ENCODE results near the gene PGGT1B. TPM values are rescaled to one million over a fixed set of nuclear protein-coding genes. Genes with fewer than 3 reads are reported as not detected.

The PGGT1B gene
- polyA plus RNA-seq, 1 of the 3 experiments (the other 2 are of a cell fraction) = 0.69 TPM

GRCh38 chr5:115179030-115179393, 83.7 kb downstream of the PGGT1B start:
- TF ChIP-seq RFX5 (IDR thresholded peaks at IDR 0.05; ENCODE audit: low read length) (no peak), TAF1 (IDR thresholded peaks at IDR 0.05; ENCODE audit: borderline replicate concordance, low read depth, low read length) (no peak), GABPA (IDR thresholded peaks at IDR 0.05; ENCODE audit: low read depth) (no peak)
- no peaks in the 10 kb centered on the region for H3F3A ChIP-seq (replicated peaks; ENCODE audit: insufficient read depth)
- no peak overlapping the region; the same call in 1 of the 2 replicates for H3K4me2 ChIP-seq
- CTCF ChIA-PET = interaction anchor here (0.7 to 3.1 kb wide), 8 partner anchors 10 to 168 kb away, joined by 3 to 11 read pairs (median 4); partner anchors contain the start of gene TRIM36
- no peak overlapping the region for H3K9ac ChIP-seq
- no peaks in the 10 kb centered on the region for H4K20me1 ChIP-seq (ENCODE audit: insufficient read depth)
- H2AFZ ChIP-seq (ENCODE audit: low read depth) = no peak overlapping the region
- H3K27me3 ChIP-seq (ENCODE audit: insufficient read depth) = peaks cover 38% of the 10 kb centered on the region
- no peaks in the 10 kb centered on the region; the same call in 1 of the 2 replicates for H3K9me2 ChIP-seq
- H3K4me3 ChIP-seq (ENCODE audit: low read depth in 2 of 2, low read length in 1 of 2) = no peak overlapping the region; a peak in 1 of 4 replicates
- H3K27ac ChIP-seq (ENCODE audit: low read depth in 2 of 2, low read length in 1 of 2) = no peak overlapping the region
- DNase-seq = no peak
- no peaks in the 10 kb centered on the region for H3K79me2 ChIP-seq (ENCODE audit: insufficient read depth)
- POLR2A ChIA-PET = interaction anchor here (1.1 to 1.7 kb wide), 3 partner anchors 9 to 83 kb away, joined by 4 to 5 read pairs (median 5); no protein-coding TSS in a partner anchor
- 95% methylated on average over 30 of the region's 30 CpGs for WGBS (ENCODE audit: low lambda C conversion rate)
- H3K4me1 ChIP-seq (ENCODE audit: control insufficient read depth in 1 of 2, insufficient read depth in 2 of 2, low read depth in 1 of 2, low read length in 1 of 2) = peaks cover 0 to 2% of the 10 kb centered on the region in 2 experiments; a peak in 1 of 4 replicates
- H3K36me3 ChIP-seq (replicated peaks in 1 of 2; ENCODE audit: control insufficient read depth in 1 of 2, insufficient read depth in 2 of 2, low read length in 1 of 2) = peaks cover 0 to 3% of the 10 kb centered on the region in 2 experiments
- no peaks in the 10 kb centered on the region for H3K9me3 ChIP-seq

- POLR2A ChIA-PET = interaction anchor here (1.0 to 2.4 kb wide), 2 partner anchors 8 to 10 kb away, joined by 5 to 7 read pairs; no protein-coding TSS in a partner anchor
Measured at GRCh38 chr5:115170929-115171510, 91.7 kb downstream of the PGGT1B start.

More at GRCh38 chr5:115170929-115171510, 91.7 kb downstream of the PGGT1B start:
- H3K4me1 ChIP-seq (ENCODE audit: control insufficient read depth in 1 of 2, insufficient read depth in 2 of 2, low read depth in 1 of 2, low read length in 1 of 2) = peaks cover 0 to 4% of the 10 kb centered on the region in 2 experiments; a peak in 2 of 4 replicates
- DNase-seq = no peak
- H4K20me1 ChIP-seq (ENCODE audit: insufficient read depth) = no peaks in the 10 kb centered on the region
- H3K4me2 ChIP-seq = peak overlapping the region; percentile 99
- peak overlapping the region in 1 of 2 experiments; percentile 77; a peak in 1 of 4 replicates for H3K27ac ChIP-seq (ENCODE audit: low read depth in 2 of 2, low read length in 1 of 2)
- TF ChIP-seq SMC3 (IDR thresholded peaks at IDR 0.05; ENCODE audit: low read depth, low read length) = no peak
- no peak for TF ChIP-seq MEF2A (IDR thresholded peaks at IDR 0.05; ENCODE audit: borderline replicate concordance, low read depth)
- no peak for TF ChIP-seq JUND (IDR thresholded peaks at IDR 0.05)
- TF ChIP-seq USF2 (IDR thresholded peaks at IDR 0.05; ENCODE audit: borderline replicate concordance, low read depth, low read length) = no peak
- TF ChIP-seq RCOR1 (IDR thresholded peaks at IDR 0.05; ENCODE audit: low read length) = 0 out of 2 replicates have a peak, but pooled peaks have one; percentile 9
- CTCF ChIA-PET = interaction anchor here (1.0 to 3.3 kb wide), 3 partner anchors 30 to 73 kb away, joined by 3 to 14 read pairs (median 3); no protein-coding TSS in a partner anchor
- no peaks in the 10 kb centered on the region for H3K9me3 ChIP-seq
- H2AFZ ChIP-seq (ENCODE audit: low read depth) = peak overlapping the region; percentile 82
- H3K27me3 ChIP-seq (ENCODE audit: insufficient read depth) = peaks cover 52% of the 10 kb centered on the region; the same call in 1 of the 2 replicates
- H3K4me3 ChIP-seq (ENCODE audit: low read depth in 2 of 2, low read length in 1 of 2) = peak overlapping the region; percentile 79 to 88
- H3K9me2 ChIP-seq = no peaks in the 10 kb centered on the region
- H3K79me2 ChIP-seq (ENCODE audit: insufficient read depth) = no peaks in the 10 kb centered on the region
- 55% methylated on average over 16 of the region's 16 CpGs for WGBS (ENCODE audit: low lambda C conversion rate)
- H3F3A ChIP-seq (replicated peaks; ENCODE audit: insufficient read depth) = no peaks in the 10 kb centered on the region
- no peaks in the 10 kb centered on the region for H3K36me3 ChIP-seq (replicated peaks in 1 of 2; ENCODE audit: control insufficient read depth in 1 of 2, insufficient read depth in 2 of 2, low read length in 1 of 2)
- no peak overlapping the region for H3K9ac ChIP-seq
